Measurements from ENCODE around the gene ZG16B. TPM values are rescaled to one million over a fixed set of nuclear protein-coding genes. Genes with fewer than 3 reads are reported as not detected.
A peak's percentile ranks its signal among the peaks of the same experiment; 100 is the strongest.

ZG16B gene
- total RNA-seq, 4 donors from 2014 or later, result 17.7 to 80.5 (median 23.4) TPM

- Histone ChIP-seq H3K27ac (no peak overlapping the region), H3K4me3 (no peak overlapping the region), H3K36me3 (no peaks in the 10 kb centered on the region), H3K27me3 (peaks cover 75% of the 10 kb centered on the region), H3K4me1 (peaks cover under 1% of the 10 kb centered on the region), H3K9me3 (no peaks in the 10 kb centered on the region)
- TF ChIP-seq CTCF (IDR thresholded peaks at IDR 0.05), result no peak
- TF ChIP-seq POLR2AphosphoS5 (IDR thresholded peaks at IDR 0.05), result no peak
- TF ChIP-seq POLR2A (IDR thresholded peaks at IDR 0.05), result no peak
- no peak for TF ChIP-seq EP300 (IDR thresholded peaks at IDR 0.05)
- DNase-seq (ENCODE audit: low spot score in 2 of 2), result peak; percentile 37 to 50
- 76% methylated on average over 4 of the region's 5 CpGs for WGBS
These were observed 39.5 kb upstream of the ZG16B start for GRCh38 chr16:2790631-2791030.

- H3K9me3 ChIP-seq, result no peaks in the 10 kb centered on the region
- peaks cover 71% of the 10 kb centered on the region for H3K27me3 ChIP-seq
- no peak overlapping the region for H3K4me3 ChIP-seq
- 67% methylated on average over 8 of the region's 8 CpGs for WGBS
- peaks cover 3% of the 10 kb centered on the region for H3K4me1 ChIP-seq
- H3K36me3 ChIP-seq, result no peaks in the 10 kb centered on the region
- peak; percentile 29 to 53 for DNase-seq (ENCODE audit: low spot score in 2 of 2)
- TF ChIP-seq CTCF (IDR thresholded peaks at IDR 0.05), result no peak
- no peak for TF ChIP-seq POLR2A (IDR thresholded peaks at IDR 0.05)
- TF ChIP-seq POLR2AphosphoS5 (IDR thresholded peaks at IDR 0.05), result no peak
- no peak for TF ChIP-seq EP300 (IDR thresholded peaks at IDR 0.05)
- H3K27ac ChIP-seq, result no peak overlapping the region
These were observed 38.9 kb upstream of the ZG16B start for GRCh38 chr16:2791174-2791573.

- TF ChIP-seq POLR2AphosphoS5 (IDR thresholded peaks at IDR 0.05) (no peak), EP300 (IDR thresholded peaks at IDR 0.05) (no peak), POLR2A (IDR thresholded peaks at IDR 0.05) (no peak), CTCF (IDR thresholded peaks at IDR 0.05) (no peak)
These were observed 37.2 kb upstream of the ZG16B start for GRCh38 chr16:2792940-2793339.

GRCh38 chr16:2795395-2796143 lies 34.5 kb upstream of the ZG16B start:
- no peaks in the 10 kb centered on the region for H3K36me3 ChIP-seq
- no peaks in the 10 kb centered on the region for H3K9me3 ChIP-seq
- H3K4me3 ChIP-seq, result no peak overlapping the region
- no peak overlapping the region for H3K27ac ChIP-seq
- H3K27me3 ChIP-seq, result peaks cover 44% of the 10 kb centered on the region
- no peak for TF ChIP-seq POLR2AphosphoS5 (IDR thresholded peaks at IDR 0.05)
- no peak for TF ChIP-seq POLR2A (IDR thresholded peaks at IDR 0.05)
- no peak for TF ChIP-seq CTCF (IDR thresholded peaks at IDR 0.05)
- no peak for TF ChIP-seq EP300 (IDR thresholded peaks at IDR 0.05)
- H3K4me1 ChIP-seq, result peaks cover 3% of the 10 kb centered on the region
- 54% methylated on average over 7 of the region's 7 CpGs for WGBS
- DNase-seq (ENCODE audit: low spot score in 2 of 2), result no peak

More at GRCh38 chr16:2792940-2793339, 37.2 kb upstream of the ZG16B start:
- 84% methylated on average over 10 of the region's 10 CpGs for WGBS
- Histone ChIP-seq H3K27ac (no peak overlapping the region), H3K9me3 (no peaks in the 10 kb centered on the region), H3K27me3 (peaks cover 58% of the 10 kb centered on the region), H3K4me1 (peaks cover 3% of the 10 kb centered on the region), H3K36me3 (no peaks in the 10 kb centered on the region), H3K4me3 (no peak overlapping the region)
- no peak for DNase-seq (ENCODE audit: low spot score in 2 of 2)

- peak; percentile 54 to 70 for DNase-seq (ENCODE audit: low spot score in 2 of 2)
- 56% methylated on average over 5 of the region's 39 CpGs for WGBS
- Histone ChIP-seq H3K27me3 (peaks cover 21% of the 10 kb centered on the region), H3K27ac (no peak overlapping the region), H3K4me1 (peaks cover 3% of the 10 kb centered on the region), H3K4me3 (no peak overlapping the region), H3K36me3 (no peaks in the 10 kb centered on the region), H3K9me3 (no peaks in the 10 kb centered on the region)
- TF ChIP-seq POLR2A (IDR thresholded peaks at IDR 0.05) (no peak), EP300 (IDR thresholded peaks at IDR 0.05) (no peak), CTCF (IDR thresholded peaks at IDR 0.05) (no peak), POLR2AphosphoS5 (IDR thresholded peaks at IDR 0.05) (no peak)
These were observed 31.3 kb upstream of the ZG16B start for GRCh38 chr16:2798723-2799204.
